IPS-NIHi7 (cell line): ENCODE data around the gene MAP3K6.
"Not testable (repeated sequence)": the region's sequence is repeated elsewhere in the genome, so short reads cannot be mapped to it uniquely, and the experiment has no call there.

Experiments
- DNase-seq: peaks from one replicate; pipeline ENCODE4 v3.0.0; 2012; ENCODE audit warnings: mixed read lengths; ENCODE audit errors: extremely low spot score

The MAP3K6 gene

DNA sequence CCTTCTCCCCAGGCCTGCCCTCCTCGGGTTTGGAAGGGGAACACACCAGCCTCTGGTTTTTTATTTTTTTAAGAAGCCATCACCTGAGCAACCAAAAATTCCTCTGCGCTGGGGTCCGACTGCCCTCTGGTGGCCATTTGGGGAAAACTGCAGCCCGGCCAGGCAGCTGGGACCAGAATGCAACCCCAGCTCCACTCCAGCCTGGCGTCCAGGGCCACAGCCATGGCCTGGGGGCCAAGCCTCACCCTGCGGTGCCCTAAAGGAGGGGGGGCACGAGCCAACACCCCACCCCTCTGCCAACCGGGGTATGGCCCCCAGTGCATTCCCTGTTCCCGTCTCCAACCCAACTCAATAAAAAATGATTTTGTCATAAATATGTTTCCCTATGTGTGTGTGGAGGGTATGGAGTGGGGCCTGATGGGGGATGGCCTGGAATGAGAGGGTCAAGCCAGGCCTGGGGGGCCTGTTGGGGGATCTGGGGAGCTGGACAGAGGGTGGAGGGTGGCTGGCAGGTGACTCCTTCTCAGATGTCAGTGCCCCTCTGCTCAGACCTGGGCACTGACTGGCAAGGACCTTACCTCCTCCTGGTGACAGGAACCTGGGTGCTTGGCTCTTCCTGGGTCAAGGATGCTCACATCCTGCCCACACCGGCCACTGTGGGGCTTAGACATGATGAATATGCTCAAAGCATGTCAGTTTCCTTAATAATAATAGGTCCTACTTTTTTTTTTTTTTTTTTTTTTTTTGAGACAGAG, 28.9 kb upstream of the MAP3K6 start:
- DNase-seq = peak; percentile 83

GRCh38 chr1:27394925-27395324, 28.2 kb upstream of the MAP3K6 start:
- DNase-seq = no peak

DNA sequence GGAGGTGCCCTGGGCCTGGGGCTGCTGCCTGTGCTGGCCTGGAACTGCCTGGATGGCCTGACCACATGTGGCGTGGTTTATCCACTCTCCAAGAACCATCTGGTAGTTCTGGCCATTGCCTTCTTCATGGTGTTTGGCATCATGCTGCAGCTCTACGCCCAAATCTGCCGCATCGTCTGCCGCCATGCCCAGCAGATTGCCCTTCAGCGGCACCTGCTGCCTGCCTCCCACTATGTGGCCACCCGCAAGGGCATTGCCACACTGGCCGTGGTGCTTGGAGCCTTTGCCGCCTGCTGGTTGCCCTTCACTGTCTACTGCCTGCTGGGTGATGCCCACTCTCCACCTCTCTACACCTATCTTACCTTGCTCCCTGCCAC, 27.5 kb upstream of the MAP3K6 start:
- no peak for DNase-seq

DNA sequence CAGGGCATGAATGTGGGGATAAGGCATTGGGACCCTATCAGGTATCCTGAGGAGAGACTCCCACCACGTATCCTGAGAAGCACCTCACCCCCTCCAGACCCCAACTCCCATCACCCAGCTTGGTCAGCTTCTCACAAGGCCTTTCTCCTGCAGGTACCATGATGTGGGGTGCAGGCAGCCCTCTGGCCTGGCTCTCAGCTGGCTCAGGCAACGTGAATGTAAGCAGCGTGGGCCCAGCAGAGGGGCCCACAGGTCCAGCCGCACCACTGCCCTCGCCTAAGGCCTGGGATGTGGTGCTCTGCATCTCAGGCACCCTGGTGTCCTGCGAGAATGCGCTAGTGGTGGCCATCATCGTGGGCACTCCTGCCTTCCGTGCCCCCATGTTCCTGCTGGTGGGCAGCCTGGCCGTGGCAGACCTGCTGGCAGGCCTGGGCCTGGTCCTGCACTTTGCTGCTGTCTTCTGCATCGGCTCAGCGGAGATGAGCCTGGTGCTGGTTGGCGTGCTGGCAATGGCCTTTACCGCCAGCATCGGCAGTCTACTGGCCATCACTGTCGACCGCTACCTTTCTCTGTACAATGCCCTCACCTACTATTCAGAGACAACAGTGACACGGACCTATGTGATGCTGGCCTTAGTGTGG, 27.0 kb upstream of the MAP3K6 start:
- no peak for DNase-seq

DNA sequence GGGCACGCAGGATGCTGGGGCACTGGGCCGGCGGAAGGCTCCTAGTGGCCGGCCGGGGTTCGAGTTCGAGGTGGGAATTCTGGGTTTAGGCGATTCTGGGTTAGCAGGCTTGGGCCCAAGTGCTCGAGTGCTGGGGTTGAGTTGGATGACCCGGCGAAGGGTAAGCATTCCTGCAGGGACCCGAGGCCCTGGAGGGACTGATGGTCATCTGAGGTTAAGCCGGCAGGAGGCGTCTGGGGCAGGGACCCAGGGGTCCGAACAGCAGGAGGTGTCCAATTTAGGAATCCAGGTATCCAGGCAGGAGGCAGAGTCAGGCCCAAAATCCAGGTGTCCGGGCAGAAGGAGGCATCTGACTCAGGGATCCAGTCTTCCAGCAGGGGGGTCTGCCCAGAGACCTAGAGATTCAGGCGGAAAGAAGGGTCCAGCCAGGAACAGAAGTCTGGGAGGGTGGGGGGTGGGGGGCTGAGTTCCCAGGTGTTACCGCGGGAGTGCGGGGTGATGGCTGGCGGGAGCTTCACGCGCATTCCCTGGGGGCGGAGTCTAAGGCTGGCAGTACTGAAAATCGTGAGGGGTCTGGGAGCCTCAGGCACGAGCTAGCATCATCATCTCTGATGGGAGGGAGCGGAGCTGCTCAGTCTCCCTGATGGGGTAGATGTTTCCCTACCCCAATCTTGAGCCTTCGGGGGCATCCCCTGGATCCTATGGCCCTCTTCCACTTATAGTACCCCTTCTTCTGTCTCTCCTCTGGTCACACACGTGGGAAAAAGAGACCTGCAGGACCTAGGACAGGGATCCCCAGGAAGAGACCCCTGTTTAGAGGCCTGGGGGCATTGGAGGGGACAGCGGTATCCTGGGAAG, 26.2 kb upstream of the MAP3K6 start:
- no peak for DNase-seq

GRCh38 chr1:27392096-27392777, 25.5 kb upstream of the MAP3K6 start, which contains the start of gene GPR3:
TSS of gene GPR3 (plus strand) at chr1:27392622. CDS start at chr1:27393799, 1,177 bp downstream.
- DNase-seq = peak; percentile 93

DNA sequence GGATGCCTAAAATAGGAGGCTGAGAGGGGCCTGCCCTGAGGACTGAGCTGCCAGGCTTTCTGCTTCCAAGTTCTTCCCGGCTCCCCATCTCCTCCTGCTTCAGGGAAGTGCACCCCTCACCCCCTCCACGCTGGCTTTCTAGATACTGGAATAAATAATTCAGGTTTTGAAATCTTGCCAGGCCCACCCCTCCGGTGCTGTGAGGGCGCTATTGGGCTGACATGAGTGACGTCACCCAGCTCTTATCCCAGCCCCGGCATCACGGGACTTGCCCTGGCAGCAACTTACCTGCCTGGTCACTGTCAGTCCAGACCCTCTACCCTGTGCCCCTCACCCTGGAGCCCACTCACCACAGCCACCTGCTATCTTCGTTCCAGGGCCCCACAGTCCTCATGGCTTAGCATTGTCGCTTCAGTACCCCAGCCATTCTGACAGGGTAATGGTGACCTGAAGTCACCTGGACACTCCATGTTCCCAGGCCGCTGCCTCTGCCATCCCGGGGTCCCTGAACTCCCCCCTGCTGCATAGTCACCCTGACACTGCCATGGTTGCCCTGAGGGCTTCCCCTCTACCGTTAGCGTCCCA, 24.8 kb upstream of the MAP3K6 start:
- peak; percentile 73 for DNase-seq

GRCh38 chr1:27388337-27389005, 21.7 kb upstream of the MAP3K6 start:
- DNase-seq = peak; percentile 71

- DNase-seq = not testable (repeated sequence)
These were observed 18.0 kb upstream of the MAP3K6 start for GRCh38 chr1:27384797-27385196.

DNA sequence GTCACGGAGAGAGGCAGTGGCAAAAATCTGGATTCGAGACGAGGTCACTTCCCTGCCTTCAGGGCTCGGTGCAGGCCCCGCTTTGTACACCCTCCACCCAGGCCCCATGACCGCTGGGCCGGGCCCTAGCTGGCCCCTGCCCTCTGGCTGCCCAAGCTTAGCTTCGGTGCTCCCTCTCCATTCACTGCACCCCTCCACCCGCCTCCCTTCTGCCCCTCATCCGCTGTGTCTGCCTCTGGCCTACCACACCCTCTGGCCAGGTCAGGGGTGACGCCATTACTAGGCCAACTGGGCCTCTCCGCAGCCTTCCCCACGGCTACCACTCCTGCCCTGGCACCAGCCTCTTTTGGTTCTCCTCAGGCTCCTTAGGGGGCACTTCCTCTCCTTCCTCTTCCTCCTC, 16.9 kb upstream of the MAP3K6 start:
- DNase-seq = no peak

GRCh38 chr1:27383039-27383605, 16.4 kb upstream of the MAP3K6 start, which contains the start of gene CD164L2:
TSS of gene CD164L2 (minus strand) at chr1:27383333. CDS start at chr1:27383239, 94 bp downstream.
- peak; percentile 95 for DNase-seq

GRCh38 chr1:27381969-27382762, 15.4 kb upstream of the MAP3K6 start:
- DNase-seq = no peak

DNA sequence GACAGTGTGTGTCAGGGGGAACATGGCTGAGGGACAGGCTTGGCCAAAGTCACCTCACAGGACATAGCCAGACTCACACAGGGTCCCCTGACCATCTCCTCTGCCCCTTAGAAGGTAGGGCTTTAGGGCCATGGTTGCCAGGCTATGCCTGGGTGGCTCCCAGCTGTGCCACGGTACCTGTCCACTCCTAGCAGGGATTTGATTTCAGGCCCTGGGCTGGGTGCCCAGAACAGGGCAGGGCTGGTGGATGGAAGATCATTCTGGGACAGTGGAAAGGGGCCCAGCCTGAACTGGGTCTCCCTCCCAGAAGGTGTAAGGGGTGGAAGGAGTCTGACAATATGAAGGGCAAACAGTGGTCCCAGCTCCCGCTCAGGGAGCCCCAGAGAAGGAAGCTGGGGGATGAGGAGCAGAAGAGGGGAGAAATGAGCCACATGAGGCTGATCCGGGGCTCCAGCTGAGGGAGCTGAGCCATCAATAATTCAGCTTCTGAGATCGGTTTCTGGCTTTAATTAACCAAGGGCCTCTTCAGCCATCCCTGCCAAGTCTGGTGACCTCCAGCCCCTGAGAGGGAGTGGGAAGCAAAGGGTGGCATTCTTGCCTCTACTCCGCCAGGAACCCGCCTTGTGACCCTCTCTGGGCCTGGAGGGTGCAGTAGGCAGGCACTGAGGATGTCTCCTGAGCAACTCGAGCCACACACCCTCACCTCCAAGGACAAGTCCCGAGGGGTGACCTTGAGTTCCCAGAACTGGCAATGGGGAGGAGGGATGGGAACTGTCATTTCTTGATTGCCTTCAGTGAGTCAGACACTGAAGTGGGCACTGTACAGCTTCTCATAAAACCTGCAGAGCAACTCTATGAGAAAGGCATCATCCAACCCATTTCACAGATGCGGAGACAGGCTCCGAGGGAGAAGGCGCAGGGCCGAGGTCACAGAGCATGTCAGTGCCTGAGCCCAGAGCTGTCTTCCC, 14.3 kb upstream of the MAP3K6 start:
- no peak for DNase-seq

- DNase-seq = no peak
These were observed 13.5 kb upstream of the MAP3K6 start for GRCh38 chr1:27380224-27380623.

DNA sequence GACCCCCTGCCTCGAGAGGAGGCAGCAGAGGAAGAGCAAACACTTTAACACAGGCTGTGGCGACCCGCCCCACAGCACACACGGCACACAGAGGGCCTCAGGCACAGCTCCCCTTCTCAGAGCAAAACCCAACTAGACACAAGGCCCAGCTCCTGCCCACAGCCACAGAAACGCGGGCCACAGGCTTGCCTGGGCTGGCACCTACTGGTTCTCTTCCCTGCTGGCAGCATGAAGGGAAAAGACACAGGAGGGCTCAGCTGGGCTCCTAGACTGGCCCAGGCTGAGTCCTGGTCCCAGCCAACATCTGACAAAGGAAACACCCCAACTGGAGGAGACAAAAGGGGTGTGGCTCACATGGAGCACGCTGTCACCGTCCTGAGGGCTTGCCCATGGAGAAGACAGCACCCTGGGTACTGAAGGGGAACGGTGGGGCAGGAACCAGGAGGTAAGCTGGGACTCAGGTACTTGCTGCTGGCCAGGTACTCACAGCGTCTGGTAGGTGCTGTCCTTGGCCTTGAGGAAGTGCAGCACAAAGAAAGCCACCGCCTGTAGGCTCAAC, 12.9 kb upstream of the MAP3K6 start:
- no peak for DNase-seq

DNA sequence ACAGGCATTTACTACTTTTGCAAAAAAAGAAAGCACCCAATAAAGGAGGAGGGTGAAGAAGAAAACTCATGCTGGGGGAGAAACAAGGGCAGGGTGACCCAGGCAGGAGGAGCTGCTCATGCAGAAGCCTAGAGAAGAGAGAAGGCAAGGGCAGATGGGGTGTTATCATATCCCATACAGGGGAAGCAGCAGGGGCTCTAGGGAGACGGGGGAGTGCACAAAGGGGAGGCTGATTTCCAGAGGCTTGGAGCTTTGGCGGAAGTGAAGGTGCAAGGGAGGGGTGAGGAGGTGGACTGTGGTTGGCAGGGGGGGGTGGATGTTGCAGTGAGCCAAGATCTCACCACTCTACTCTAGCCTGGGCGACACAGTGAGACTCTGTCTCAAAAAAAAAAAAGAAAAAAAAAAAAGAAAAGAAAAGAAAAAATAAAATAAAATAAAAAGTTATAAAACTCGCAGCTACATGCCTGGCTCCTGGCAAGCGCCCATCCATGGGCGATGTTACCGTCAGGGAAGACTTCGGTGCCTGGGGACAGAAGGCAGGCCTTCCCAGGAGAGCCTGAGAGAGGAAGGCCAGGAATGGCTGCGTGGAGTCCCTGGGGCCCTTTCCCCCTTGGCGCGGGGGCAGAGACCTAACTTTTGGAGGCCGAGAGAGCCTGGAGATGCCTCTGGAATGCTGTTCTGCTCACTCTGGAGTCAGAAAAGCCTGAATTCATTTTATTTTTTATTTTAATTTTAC, 11.2 kb upstream of the MAP3K6 start:
- no peak for DNase-seq

DNA sequence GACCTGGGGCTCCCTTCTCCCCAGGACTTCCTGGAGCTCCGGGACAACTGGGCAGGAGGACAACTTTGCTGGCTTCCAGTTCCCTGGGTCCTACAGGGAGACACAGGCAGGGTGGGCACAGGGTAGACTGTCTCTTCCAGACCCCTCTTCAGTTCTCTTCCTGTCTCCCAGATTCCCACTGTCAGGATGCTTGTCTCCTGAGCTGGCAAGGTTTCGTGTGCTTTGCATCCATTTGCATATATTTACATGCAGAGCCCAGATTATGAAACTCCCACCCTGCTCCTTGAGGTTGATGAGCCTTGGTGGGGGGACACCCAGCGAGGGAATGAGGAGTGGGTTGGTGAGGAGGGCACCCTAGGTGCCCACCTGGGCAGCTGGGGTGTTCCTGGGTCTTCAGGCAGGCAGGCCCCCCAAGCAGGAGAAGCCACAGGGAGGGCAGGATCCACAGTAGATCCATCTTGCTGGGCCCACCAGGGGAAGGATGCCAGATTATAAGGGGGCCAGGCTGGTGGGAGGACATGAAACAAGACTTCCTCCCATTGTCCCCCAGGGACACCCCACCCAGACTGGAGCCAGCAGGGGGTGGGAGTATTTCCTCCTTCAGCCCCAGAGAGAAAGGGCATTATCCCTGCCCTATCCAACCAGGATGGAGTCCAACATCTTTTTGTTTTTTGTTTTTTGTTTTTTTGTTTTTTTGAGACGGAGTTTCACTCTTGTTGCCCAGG, 7.8 kb upstream of the MAP3K6 start, which contains the start of gene FCN3:
Gene FCN3 (minus strand): TSS at position 463 of the 725 bp plus-strand sequence. CDS start 6 bp downstream, at position 457.
- DNase-seq = no peak
